SH-SY5Y (cell line): ENCODE data around the gene FMNL2.

Source experiments
- GATA2 ChIP-seq: IDR thresholded peaks from 2 replicates; pipeline ENCODE4 v1.6.1; 2011; ENCODE audit warnings: mild to moderate bottlenecking, low read depth, low read length
- GATA3 ChIP-seq: IDR thresholded peaks from 2 replicates; pipeline ENCODE4 v1.6.1; 2011; ENCODE audit warnings: low read depth, mild to moderate bottlenecking, low read length, moderate library complexity

Gene FMNL2

GRCh38 chr2:152650768-152651371, 315.9 kb downstream of the FMNL2 start:
- TF ChIP-seq GATA2 (no peak), GATA3 (no peak)

- TF ChIP-seq GATA2 (no peak), GATA3 (no peak)
These were observed 316.9 kb downstream of the FMNL2 start for GRCh38 chr2:152651834-152652233.

GRCh38 chr2:152655880-152656279, 320.9 kb downstream of the FMNL2 start:
- no peak for TF ChIP-seq GATA2
- no peak for TF ChIP-seq GATA3

GRCh38 chr2:152657043-152657442, 322.1 kb downstream of the FMNL2 start:
- no peak for TF ChIP-seq GATA2
- TF ChIP-seq GATA3: no peak

- no peak for TF ChIP-seq GATA2
- TF ChIP-seq GATA3: no peak
These were observed 323.2 kb downstream of the FMNL2 start for GRCh38 chr2:152658221-152658620.

GRCh38 chr2:152661076-152661475, 326.1 kb downstream of the FMNL2 start:
- TF ChIP-seq GATA2: no peak
- TF ChIP-seq GATA3: no peak

- no peak for TF ChIP-seq GATA3
- no peak for TF ChIP-seq GATA2
These were observed 329.8 kb downstream of the FMNL2 start for GRCh38 chr2:152664725-152665124.

- TF ChIP-seq GATA3 (no peak), GATA2 (no peak)
These were observed 339.4 kb downstream of the FMNL2 start for GRCh38 chr2:152674334-152674733.

GRCh38 chr2:152676461-152676860, 341.5 kb downstream of the FMNL2 start:
- TF ChIP-seq GATA3 (no peak), GATA2 (no peak)

- no peak for TF ChIP-seq GATA2
- TF ChIP-seq GATA3: no peak
These were observed 343.8 kb downstream of the FMNL2 start for GRCh38 chr2:152678808-152679207.

GRCh38 chr2:152682663-152683062, 347.7 kb downstream of the FMNL2 start:
- no peak for TF ChIP-seq GATA3
- no peak for TF ChIP-seq GATA2

GRCh38 chr2:152683400-152683799, 348.4 kb downstream of the FMNL2 start:
- no peak for TF ChIP-seq GATA2

GRCh38 chr2:152686321-152686720, 351.3 kb downstream of the FMNL2 start:
- no peak for TF ChIP-seq GATA3
- no peak for TF ChIP-seq GATA2

- TF ChIP-seq GATA2 (no peak), GATA3 (no peak)
These were observed 358.1 kb downstream of the FMNL2 start for GRCh38 chr2:152693033-152693432.

- TF ChIP-seq GATA3: no peak
- no peak for TF ChIP-seq GATA2
These were observed 359.2 kb downstream of the FMNL2 start for GRCh38 chr2:152694161-152694661.

- TF ChIP-seq GATA3 (no peak), GATA2 (no peak)
These were observed 360.8 kb downstream of the FMNL2 start for GRCh38 chr2:152695763-152696162.
